HG03565 (cell line): ENCODE measurements around the gene C12orf56.

Experiments
- ATAC-seq: cut with Tn5 transposase; IDR thresholded peaks from one replicate; pipeline ENCODE4 v1.9.1; 2021; ENCODE audit warnings: mild to moderate bottlenecking, moderate library complexity; ENCODE audit not compliant: unreplicated experiment

The C12orf56 gene, protein sequence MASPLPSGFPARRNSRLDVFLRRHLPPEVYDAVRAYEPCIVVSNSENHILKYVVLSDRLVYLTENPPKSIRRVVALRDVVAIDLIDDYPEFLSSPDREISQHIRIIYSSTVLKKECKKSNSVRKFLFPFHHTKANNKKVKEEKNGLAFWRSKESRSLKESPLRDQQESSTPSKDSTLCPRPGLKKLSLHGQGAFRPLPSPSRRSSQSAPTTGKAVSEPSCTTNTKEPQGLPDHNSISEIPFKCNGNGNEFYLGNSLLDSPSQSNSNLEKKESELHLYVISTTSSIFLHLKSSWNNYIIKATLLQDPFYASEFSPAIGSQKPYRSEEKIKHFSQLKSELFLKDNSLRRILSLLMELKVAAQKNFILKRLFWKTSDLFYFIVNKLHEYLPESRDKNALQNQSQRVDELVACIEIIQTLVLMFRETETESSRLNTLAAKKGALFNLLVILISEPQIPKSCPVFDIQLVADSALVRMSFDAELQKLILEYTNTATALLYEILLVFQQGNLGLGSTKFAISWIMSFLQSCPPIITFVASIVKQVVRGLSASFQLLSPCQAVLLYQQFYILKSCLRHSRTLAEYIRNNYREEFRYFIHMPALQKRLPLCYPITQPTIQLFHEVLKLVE

DNA sequence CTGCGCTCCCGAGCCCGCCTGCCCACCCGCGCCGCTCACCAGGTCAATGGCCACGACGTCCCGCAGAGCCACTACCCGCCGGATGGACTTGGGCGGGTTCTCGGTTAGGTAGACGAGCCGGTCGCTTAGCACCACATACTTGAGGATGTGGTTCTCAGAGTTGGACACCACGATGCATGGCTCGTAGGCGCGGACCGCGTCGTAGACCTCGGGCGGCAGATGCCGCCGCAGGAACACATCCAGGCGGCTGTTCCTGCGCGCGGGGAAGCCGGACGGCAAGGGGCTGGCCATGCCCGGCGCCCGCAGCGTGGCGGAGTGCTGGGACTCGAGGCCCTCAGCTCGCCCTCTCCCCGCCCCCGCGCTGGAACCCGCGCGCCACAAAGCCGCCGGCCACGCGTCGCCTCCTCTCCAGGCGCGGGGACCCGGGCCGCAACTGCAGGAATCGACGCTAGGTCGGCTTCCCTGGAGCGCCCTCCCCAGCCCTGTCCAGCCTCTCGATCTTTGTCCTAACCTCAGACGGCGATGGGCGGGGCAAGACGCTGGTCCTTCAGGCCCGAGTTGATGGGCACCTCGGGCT lies at the start of gene C12orf56:
Gene C12orf56 (minus strand): TSS at position 484 of the 577 bp plus-strand sequence. CDS start 193 bp downstream, at position 291.
- ATAC-seq: no peak

DNA sequence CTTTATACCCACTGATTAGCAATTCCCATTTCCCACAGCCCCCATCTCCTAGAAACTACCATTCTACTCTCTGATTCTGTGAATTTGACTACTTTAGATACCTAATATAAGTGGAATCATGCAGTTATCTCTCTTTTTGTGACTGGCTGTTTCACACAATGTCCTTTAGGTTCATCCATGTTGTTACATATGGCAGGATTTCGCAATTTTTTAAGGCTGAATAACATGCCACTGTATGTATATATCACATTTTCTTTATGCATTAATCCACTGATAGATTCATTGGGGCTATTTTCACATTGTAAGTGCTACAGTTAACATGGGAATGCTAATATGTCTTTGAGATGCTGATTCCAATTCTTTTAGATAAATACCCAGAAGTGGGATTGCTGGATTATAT lies 49.5 kb upstream of the C12orf56 start:
- ATAC-seq: no peak

DNA sequence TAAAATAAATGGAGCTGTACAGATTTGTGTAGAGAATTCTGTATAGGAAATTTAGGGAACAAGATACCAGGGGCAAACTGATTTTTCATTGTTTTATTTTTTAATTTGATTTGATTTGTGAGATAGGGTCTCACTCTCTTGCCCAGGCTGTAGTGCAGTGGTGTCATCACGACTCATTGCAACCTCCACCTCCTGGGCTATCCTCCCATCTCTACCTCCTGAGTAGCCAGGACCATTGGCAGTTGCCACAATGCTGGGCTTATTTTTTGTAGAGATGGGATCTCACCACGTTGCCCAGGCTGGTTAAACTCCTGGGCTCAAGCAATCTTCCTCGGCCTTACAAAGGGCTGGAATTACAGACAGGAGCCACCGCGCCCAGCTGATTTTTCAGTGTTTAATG lies 43.4 kb upstream of the C12orf56 start:
- ATAC-seq: no peak

DNA sequence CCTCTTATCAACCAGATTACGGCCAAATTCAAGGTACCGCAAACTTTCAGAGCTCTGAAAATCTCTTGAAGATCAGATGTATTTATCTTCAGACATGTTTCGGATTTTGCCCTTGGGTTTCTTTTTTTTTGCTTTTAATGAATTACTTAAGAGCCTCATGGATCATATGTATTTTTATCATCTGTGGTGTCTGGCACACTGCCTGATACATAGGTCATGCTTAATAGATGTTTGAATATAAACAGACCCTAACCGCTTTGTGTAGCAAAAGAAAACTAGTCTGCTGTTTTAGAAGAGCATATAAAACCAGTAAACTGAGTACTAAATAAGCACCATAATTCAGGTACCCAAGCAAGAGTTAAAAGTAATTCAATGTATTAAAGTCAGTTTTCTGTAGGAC lies 41.2 kb upstream of the C12orf56 start:
- ATAC-seq: no peak

DNA sequence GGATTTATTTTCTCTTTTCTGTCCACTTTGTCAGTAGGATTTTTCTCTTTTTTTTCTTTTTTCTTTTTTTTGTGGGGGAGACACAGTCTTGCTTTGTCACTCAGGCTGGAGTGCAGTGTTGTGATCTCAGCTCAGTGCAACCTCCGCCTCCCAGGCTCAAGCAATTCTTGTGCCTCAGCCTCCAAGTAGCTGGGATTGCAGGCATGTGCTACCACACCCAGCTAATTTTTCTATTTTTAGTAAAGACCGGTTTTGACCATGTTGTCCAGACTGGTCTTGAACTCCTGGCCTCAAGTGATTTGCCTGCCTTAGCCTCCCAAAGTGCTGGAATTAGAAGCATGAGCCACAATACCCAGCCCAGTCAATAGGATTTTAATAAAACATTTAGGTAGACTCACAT lies 40.3 kb upstream of the C12orf56 start:
- ATAC-seq: no peak

DNA sequence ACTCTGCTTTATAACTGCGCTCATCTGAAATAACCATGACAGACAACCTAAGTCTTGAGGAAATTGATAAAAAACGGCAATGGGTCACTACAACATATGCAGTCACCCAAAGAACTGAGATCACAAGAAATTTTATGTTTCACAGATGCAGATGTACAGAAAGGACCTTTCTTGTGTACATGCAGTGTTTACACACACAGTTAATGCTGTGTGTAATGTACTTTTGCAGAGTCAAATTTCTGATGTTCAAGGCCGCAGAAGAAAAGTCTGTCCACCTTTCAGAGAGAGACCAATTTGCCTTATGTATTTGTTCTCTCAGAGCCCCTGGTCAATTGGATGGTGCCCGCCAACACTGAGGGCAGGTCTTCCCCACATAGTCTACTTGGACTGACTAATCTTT lies 38.4 kb upstream of the C12orf56 start:
- no peak for ATAC-seq

DNA sequence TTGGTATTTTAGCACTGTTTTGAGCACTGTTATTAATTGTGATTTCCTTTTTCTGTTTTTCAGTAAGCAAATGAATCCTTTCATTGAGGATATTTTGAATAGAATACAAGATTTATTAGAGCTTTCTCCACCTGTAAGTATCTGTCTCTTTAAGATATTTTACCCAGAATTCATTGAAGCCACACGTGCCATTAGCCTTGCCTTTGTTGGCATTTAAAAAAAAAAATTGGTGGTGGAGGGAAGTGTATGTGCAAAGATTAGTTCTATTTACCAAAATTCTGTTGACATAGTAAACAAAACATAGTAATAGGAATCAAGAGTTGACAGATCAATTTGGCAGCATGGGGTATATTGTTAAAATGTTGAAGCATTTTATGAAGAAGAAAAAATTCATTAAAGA lies 37.4 kb upstream of the C12orf56 start:
- ATAC-seq: no peak

DNA sequence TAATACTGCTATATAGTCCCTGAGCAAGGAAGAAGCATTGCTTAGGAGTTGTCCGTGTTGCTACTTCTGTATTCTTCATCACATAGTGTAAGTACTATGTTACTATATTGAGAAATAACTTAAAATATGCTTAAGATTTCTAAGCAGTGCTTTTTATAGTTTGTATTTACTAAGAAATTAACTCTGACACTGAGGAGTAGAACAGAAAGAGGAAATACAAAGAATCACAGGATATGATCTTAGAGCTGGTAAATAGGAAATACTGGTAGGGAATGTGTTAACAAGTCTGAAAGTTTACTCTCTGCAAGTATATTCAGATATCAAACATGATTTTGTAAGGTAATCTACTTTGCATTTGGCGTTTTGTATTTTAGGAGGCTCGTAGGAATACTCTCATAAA lies 29.1 kb upstream of the C12orf56 start:
- no peak for ATAC-seq

DNA sequence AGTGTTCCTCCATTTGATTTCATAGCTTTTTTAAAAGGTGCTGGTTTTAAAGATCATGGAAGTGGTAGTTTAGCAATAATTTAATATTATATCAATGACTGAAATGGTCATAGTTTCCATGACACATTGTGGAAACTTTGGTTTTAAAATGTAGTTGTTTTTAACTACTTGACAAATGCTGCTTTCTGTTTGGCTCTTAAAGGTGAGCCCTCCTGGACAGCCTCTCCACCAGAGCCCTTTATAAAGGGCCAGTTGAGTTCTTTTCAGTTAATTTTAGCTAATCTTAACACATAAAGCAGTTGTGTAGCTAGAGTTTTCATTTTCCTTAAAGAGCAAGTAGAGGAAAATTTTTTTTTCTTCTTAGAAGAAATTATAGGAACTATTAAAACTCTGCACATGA lies 27.7 kb upstream of the C12orf56 start:
- no peak for ATAC-seq

DNA sequence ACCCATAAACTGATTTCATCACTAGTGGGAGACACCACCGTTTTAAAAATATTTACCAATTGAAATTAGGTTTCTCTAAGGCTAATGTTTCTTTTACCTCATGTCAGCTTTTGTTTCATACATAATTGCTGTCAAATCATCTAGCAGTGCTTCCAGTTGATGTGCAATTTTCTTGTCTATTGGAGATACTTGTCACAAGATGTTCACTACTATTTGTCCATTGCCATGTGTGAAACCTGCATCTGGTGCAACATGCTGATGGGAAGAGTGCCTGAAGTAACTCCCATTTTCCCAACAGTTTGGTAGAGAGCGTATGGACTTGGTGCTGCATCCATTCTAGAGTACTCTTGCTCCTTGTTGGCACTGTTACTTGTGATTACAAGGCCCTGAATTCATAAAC lies 23.3 kb upstream of the C12orf56 start:
- no peak for ATAC-seq

DNA sequence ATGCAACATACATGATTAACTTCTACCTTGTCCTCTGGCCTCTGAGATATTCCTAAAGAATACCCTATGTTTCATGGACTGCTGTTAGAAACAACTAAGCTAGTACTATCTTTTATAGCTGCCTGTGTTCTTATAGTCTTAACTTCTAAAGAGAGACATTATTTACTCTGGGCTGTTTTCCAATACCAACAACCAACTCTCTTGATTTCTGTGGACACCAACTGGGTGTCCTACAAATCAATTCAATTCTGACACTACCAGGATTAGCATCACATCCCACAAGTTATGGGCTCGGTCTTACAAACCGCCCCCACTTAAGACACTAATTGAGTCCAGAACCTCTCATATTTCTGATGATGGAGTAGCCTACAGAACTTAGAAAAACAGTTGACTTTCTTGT lies 21.9 kb upstream of the C12orf56 start:
- no peak for ATAC-seq

DNA sequence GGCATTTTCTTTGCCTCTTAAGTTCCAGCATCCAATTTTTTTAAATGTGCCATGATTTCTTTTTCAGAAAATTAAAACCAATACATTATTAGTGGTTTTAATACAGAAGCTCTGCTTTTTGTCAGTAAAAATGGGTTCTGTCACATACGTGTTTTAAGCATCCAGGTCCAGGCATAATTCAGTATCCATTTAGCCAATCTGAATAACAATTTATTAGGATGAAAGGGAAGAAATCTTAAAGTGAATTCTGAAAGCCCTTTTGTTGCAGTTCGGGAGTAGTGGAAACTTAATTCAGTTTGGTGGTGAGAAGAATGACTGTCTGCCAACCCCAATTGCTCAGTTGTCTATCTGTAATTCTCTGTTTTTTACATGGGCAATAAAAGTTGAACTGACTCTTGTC lies 20.9 kb upstream of the C12orf56 start:
- ATAC-seq: no peak

DNA sequence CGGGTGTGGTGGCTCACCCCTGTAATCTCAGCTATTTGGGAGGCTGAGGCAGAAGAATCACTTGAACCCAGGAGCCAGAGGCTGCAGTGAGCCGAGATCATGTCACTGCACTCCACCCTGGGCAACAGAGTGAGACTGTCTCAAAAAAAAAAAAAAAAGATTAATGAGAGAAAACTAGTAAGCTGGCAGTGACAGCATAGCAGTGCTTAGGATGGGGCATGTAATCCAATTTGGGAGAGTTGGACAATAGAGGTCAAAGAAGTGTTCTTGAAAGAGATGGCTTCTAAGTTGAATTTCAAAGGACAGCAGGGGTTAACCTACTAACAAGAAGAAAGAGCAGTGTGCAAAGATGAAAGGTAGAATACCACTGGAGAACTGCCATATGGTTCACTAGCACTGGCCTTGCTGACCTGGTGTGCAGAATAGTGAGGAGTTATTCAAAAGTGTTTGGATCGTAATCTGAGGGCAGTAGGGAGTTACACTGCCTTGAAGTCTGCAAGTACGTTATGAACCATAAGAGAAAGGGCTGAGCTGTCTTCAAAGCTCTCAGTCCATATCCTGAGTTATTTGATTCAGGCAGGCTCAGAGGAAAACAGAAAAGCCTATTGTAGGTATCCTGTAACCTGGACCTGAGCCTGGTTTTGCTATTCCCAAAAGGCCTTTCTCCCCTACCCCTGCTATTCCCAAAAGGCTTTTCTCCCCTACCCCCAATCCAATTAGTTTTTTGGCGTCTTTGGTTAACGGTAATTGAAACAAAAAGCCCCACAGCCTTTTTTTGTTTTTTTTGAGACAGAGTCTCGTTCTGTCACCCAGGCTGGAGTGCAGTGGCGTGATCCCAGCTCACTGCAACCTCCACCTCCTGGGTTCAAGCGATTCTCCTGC lies 17.0 kb upstream of the C12orf56 start:
- no peak for ATAC-seq

DNA sequence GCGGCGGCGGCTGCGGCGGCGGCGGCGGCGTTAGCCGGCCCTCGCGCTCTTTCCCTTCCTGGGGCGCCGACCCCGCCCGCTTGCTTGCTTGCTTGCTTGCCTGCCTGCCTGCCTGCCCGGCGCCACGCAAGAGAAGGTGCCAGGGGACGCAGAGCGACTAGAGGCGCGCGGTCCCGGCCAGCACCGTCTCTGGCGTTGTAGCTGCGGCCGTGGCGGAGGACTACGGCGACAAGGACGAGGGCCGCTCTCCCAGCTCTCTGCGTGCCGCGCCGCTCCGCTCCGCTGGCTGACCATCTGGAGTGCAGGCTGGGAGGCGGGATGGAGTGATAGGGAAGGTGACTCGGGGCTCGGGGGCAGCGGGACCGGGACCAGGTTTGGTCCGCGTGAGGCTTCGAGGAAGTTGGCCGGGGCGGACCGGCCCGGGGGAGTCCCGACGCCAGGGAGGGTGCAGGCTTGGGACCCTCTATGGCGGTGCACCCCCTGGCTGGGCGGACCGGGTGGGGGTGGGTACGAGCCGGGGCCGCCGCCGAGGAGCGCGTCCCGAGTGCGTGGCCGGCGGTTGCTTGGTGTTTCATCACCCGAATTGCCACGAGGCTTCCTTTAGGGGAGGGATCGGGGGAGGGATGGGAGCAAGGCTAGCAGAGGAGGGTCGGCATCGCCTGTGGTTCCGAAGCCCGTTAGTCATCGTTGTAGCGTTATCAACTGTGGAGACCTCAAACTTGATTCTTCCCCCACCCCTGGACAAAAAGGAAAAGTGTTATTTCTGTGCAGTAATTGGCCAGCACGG lies 14.1 kb upstream of the C12orf56 start:
- no peak for ATAC-seq

DNA sequence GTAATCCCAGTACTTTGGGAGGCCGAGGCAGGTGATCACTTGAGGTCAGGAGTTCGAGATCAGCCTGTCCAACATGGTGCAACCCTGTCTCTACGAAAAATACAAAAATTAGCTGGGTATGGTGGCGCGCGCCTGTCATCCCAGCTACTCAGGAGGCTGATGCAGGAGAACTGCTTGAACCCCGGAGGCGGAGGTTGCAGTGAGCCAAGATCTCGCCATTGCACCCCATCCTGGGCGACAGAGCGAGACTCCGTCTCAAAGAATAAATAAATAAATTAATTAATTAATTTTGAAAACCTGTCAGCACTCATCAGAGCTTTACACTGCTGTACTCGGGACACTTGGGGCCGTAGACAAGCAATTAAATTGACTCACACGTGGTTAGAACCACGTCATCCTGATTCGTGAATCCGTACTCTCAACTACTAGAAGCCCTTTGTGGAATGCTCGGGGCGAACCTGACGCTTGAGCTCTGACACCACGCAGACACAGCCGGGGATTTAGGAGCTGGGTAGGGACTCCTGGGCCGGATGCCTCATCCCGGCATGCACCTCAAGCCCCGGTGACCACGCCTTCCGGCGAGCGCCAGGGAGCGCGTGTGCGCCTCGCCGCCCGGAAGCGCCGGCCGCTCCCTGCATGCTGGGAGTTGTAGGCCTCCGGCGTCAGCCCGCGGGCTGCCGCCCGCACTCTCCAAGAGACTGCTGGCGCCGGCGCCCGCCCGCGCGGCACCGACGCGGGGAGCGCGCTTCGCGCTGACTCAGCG lies 13.3 kb upstream of the C12orf56 start, which contains the start of gene XPOT:
Gene XPOT (plus strand): TSS at position 686 of the 763 bp plus-strand sequence. CDS start 5,644 bp downstream, outside the sequence.
- ATAC-seq: peak; percentile 97

DNA sequence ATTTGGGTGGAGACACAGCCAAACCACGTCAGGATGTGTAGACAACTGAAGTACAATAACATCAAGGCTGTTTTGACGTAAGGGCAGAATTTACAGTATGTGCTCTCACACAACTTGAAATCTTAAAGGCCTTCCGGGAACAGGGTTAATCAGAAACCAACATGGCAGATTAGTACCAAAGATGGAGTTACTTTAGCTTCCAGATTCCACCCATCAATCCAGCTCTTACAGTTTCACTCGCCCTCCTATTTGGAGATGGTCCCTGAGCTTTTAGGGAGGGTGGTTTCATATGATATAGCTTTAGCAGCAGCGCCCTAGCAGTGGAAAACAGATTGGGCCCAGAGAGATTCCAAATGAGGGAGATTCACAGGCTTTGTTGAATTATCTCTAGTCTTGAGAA lies 11.6 kb upstream of the C12orf56 start:
- ATAC-seq: no peak

DNA sequence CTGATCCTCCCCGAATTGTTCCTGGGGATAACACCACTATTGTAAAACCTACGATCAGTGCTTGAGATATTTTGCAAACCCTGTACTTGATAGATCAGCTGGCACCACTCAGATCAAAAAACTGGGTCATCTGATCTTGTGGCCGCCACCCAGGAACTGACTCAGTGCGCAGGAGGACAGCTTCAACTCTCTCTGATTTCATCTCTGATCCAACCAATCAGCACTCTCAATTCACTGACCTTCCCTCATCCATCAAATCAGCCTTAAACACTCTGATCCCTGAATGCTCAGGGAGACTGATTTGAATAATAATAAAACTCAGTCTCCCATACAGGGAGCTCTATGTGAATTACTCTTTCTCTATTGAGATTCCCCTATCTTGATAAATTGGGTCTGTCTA lies 9.5 kb upstream of the C12orf56 start:
- ATAC-seq: no peak

DNA sequence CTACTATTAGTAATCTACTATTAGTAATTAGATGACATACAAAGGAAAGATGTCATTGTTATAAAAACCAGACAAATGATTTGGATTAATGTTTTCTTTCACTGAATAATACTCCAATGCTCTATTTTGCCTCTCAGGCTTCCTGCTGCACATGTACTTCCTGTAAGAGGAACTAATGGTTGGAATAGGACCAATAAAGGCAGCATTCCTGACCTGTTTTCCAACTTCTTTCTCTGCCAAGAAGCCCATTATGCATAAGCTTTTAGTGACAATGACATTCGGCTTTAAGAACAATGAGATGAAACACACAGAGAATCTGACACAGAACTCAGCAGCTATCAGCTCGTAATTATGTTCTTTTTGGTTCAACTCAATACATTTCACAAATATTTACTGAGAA lies 5.2 kb upstream of the C12orf56 start:
- ATAC-seq: no peak

DNA sequence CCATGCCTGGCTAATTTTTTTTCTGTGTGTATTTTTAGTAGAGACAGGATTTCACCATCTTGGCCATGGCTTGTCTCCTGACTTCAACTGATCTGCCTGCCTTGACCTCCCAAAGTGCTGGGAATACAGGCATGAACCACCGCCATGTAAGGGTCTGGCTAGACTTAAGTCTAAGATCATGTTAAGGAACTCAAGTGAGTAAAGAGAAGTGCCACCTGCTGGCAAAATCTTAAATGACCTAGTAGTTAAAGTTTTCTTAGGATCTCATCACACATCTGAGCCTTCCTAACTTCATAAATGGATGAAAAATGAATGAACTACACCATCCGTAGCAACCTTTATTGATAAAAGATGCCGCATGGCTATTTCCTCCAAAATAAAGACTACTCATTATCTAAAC lies 1.7 kb upstream of the C12orf56 start:
- ATAC-seq: no peak

DNA sequence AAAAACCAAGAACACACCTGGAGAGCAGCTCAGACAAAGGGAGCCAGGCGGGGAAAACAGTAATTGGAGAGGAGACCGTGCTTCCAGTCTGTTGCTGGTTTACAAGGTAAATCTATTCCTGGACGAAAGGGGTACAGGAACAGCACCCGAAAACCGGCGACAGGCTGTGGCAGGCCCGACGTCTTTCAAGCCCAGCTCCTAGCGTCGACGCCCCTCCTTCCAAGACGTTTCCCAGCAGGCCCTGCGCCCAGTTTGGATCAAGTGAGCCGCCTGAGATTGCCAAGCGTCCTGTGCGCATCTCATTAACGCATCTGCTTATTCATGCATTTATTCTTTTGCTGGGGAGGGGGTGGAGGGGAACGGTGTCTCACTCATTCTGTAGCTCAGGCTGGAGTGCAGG lies 1.4 kb downstream of the C12orf56 start:
- ATAC-seq: no peak
